GM19025 (cell line): ENCODE results near the gene LNX2.

Source experiments
- ATAC-seq: cut with Tn5 transposase; IDR thresholded peaks from one replicate; pipeline ENCODE4 v1.9.1; 2021; ENCODE audit warnings: mild to moderate bottlenecking, low read depth, moderate library complexity; ENCODE audit not compliant: unreplicated experiment

LNX2 gene

GRCh38 chr13:27620377-27621115 is at the start of gene LNX2:
Gene LNX2 (minus strand): TSS chr13:27620529. CDS start chr13:27581703, 38,826 bp downstream.
- ATAC-seq: peak; percentile 89

DNA sequence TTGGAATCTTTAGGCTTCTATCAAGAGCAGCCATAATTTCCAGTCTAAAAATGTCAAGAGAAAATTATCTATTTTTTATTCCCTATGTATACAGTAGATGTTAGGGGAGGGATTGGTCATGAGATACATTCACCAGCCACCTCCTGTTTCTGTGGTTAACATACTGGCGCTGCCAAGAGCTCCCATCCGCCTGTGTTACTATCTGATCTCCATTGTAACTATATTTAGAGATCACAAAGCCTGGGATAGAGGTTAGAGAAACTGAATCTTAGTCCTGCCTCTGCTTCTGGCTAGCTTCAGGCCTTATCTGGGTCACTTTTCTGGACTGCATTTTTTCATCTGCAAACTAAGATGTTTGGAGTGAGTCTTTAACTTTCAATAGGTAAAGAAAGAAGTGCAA is 47.6 kb upstream of the LNX2 start:
- ATAC-seq: no peak

DNA sequence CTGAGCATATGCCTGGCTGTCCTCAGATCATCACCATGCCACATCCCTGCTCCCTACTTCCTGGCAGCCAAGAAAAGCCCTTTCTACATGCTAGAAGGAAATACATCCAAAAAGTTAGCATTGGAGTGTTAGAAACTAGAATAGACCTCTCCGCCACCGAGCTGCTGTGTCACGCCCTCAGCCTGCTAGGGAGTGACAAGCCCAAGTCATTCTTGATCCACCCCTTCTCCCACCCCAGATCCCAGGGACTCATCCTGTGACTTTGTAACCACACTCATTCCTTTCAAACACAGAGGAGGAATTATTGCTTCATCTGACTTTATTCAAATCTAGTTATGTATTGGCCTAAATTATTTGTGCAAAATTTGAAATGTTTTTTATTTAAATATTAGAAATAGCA is 46.6 kb upstream of the LNX2 start:
- no peak for ATAC-seq

DNA sequence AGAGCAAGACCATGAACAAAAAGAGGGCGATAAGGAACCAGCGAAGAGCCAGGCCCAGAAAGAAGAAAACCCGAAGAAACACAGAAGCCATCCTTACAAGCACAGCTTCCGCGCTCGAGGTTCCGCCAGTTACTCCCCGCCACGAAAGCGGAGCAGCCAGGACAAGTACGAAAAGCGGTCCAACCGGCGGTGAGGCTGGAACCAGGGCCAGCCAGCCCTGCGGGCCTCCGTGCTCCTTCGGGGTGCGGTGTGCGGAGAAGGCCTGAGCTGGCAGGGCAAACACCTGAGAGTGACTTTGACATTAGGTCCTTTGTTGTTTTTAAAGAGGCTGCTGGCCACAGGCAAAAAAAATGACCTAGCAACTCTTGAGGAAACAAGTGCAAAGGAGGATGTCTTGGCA is 45.4 kb upstream of the LNX2 start:
- ATAC-seq: no peak

GRCh38 chr13:27665333-27665732 is 45.0 kb upstream of the LNX2 start:
- ATAC-seq: no peak

DNA sequence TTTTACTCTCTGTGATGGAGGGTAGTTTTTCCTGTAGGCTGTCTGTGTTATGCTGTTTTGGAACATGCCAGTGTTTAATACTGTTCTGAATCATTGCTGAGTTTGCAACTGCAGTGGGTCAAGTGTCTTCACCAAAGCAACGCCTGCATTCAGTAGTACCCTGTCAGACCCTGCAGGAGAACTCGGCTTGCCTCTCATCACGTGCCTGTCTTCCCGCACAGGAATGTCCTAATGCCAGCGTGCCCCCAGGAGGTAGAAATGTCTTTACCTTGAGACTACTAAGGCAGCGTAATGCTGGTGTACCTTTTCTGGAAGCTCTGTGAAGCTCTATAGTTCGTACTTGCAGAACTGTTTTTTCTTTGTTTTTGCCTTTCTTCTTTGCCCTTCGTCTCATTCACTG is 43.6 kb upstream of the LNX2 start:
- no peak for ATAC-seq

GRCh38 chr13:27662738-27663470 is 42.6 kb upstream of the LNX2 start:
- ATAC-seq: no peak

- ATAC-seq: no peak
Measured at GRCh38 chr13:27661017-27661416, 40.7 kb upstream of the LNX2 start.

DNA sequence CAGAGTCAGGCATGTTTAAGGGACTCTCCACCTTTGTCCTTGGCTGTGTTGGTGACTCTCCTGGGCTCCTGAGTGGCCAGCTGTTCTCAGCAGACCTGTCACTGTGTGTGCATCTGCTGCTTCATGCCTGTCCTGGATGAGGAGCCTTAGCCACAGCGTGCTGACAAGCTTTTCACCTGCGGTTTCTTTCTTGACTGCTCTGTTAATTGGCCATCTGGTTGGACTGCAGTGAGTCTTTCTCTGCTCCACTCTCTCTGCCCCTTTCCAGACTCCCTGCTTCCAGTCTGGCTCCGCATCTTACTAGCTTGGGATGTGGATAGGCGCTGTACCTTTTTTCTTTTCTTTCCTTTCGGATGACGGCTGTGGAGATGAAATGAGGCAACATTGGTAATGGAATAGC is 40.2 kb upstream of the LNX2 start:
- no peak for ATAC-seq

DNA sequence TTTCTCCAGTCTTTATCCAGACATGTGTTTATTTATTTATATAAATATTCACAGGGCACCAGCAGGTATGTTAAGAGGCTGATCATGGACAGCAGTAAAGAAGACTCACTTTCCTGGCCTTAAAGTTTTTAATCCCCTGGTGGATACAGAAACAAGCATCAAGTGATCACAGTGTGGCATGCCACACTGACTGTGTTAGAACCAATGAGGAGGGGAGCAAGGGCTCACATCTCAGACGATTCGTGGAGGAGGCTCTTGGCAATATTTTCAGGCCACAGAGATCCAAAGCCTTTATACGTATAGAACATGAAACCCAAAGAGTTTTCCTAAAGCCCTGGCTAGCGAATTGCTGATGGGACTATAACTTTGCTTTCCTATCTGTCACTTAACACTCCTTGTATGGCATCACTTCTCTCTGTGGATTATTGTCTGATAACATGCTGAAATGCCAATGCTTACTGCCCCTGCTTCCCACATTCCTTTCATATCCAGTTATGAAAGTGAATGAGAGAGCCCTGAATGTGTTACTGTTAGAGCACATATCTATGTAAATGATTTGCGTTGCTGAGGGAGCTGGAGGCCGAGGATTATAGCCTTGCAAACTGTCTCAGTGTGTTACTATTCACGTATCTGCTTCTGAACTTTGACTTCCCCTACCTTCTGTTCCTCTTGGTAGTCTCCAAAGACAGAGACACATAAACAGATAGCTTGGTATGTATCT is 39.0 kb upstream of the LNX2 start:
- no peak for ATAC-seq

GRCh38 chr13:27658546-27658945 is 38.2 kb upstream of the LNX2 start:
- ATAC-seq: no peak

DNA sequence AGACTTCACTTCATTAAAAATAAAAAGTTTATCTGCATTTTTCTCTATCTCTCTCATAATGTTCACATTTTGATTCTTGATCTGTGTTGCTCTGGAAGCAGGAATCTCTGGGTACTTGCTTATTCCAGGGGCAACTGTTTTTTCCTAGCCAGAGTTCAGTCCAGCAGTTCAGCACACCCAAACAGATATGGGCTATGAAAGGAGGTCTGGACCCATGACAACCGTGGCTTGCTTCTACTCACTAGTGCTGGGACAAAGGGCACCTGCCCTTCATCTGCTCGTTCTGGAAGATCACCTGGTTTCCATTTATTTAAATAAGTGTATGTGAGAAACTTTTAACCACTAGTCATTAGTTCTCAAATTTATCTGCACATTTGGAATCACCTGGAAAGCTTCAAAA is 37.4 kb upstream of the LNX2 start:
- no peak for ATAC-seq

DNA sequence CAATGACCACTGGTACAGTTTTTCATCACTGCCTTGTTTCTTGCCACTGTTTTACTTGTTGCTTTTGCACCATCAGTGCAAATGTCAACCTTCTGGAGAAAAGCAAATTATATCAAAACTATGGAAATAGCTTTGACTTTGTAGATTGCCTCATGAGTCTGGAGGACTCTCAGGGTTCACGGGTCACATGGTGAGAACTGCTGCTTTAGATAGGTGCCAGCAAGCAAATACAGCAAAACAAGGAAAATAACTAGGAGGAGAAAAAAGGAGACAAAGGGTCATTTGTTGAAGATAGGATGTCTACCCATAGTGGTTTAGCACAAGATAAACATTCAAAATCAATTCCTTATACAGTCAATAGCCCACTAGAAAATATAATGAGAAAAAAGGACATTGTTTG is 34.5 kb upstream of the LNX2 start:
- no peak for ATAC-seq

GRCh38 chr13:27654059-27654458 is 33.7 kb upstream of the LNX2 start:
- no peak for ATAC-seq

DNA sequence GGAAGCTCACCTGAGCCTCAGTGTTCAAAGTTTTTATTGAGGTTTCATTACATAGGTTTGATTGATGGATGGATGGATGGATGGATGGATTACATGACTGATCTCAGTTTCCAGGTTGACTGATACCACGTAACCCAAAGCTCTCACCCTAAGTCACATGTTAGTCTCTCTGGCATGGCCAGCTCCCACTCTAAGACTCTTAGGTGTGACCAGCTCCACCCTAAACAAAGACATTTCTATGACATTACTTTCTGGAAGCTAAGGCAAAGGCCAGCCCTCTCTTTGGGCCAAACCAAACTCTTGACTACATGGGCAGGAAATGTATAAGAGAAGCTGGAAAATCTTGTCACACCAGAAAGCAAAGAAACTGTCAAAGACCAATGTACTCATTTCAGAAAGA is 30.0 kb upstream of the LNX2 start:
- no peak for ATAC-seq

DNA sequence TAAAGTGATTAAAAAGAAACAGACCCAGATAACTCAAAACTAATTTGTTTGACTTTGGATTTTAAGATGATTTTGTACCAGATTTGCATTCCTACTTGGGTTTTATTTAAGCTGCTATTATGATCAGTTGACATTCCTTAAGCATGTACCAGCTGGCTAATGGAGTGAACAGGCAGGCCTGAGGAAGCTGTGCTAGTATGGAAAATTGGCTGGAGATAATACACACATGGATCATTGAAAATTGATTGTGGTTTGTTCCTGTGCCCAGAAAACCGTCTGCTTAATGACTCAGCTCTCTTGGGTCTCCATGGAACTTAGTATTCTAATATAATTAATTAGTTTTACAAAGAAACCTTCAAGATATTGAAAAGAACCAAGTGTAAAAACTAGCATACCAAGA is 24.0 kb upstream of the LNX2 start:
- ATAC-seq: no peak

DNA sequence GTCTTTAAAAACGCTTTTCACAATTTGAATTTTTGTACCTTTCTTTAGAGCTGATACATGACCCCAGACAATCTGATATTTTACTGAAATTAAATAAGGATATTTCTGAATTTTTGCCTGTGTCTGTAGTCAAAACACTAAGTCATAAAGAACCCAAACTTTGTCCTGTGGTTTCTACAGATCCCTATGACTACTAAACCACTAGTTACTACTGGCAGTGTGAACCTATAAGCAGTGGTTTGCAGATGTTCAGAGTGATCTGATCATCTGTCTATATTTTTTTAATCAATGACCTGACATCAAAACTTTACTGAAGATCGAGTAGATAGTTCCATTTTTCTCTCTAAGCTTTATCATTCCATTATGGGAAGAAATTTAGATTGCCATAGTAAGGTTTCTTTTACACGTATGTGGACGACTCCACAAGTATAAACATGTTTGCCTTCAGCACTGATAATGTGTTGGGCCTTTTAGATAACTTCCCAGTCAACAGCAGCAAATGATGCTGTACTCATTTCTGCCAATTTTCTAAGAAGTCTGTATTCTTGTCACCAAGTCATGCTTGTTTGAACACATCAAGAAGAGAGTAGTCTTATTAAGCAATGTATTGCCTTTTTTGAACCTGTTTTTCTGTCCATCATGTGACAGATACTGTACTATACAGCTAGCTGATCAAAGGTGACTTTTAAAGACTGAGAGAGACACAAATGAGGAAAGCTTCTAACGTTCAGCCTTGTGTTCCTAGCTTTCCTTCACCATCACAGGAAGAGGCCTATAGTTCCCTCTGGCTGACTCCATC is 23.2 kb upstream of the LNX2 start:
- ATAC-seq: no peak

GRCh38 chr13:27641711-27642502 is 21.6 kb upstream of the LNX2 start:
- ATAC-seq: no peak

DNA sequence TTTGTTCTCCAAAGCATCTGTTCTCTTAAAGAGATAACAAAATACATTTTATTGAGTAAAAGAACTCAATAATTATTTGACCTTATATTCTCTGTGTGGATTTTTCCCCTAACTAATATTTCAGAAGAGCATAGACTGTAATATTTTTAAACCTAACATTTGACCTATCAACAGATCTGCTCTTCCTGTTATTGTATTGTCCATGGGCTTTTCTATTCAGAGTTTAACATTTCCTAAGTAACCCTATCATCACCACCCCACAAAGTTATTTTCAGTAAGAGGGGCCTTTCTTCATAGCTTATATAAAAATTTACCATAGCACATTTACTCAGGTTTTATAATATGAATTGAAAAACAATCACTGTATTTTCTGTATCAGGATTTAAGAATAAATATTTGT is 18.9 kb upstream of the LNX2 start:
- ATAC-seq: no peak

DNA sequence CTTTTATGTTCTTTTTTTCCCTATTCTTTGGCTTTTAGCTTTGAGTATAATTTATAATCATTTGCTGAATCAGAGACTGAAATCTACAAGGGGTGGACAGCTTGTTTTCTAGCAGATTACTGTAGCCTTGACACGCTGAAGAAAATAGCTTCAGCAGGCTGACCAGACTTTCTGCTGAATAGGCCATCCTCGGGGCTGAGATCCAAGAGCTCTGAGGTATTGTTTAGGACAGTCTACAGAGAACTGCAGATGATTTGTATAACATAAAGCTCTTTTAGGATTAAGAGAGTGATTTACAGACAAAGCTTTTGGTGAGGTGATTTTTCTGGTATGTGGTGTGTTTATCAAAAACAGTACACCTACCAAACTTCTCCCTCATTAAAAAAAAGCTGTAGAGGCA is 18.2 kb upstream of the LNX2 start:
- ATAC-seq: no peak
